HUES64 (cell line): ENCODE measurements around the gene TIGIT.

Experiments used
- H3K27ac ChIP-seq: 2 replicates; pipeline ENCODE4 v1.7.0; 2013; ENCODE audit warnings: low read depth, low read length, inconsistent platforms
- H3K27me3 ChIP-seq: 2 replicates; pipeline ENCODE4 v1.6.1; 2013; ENCODE audit warnings: mild to moderate bottlenecking, low read length; ENCODE audit not compliant: insufficient read depth
- H3K36me3 ChIP-seq: 2 replicates; pipeline ENCODE4 v1.6.1; 2013; ENCODE audit warnings: mild to moderate bottlenecking, low read length; ENCODE audit not compliant: insufficient read depth
- H3K4me1 ChIP-seq: 2 replicates; pipeline ENCODE4 v1.6.1; 2013; ENCODE audit warnings: mild to moderate bottlenecking, low read length, moderate library complexity; ENCODE audit not compliant: insufficient read depth
- H3K4me3 ChIP-seq: 2 replicates; pipeline ENCODE4 v1.5.1; 2013; ENCODE audit warnings: mild to moderate bottlenecking, low read length, moderate library complexity
- H3K9ac ChIP-seq: 2 replicates; pipeline ENCODE4 v1.6.1; 2013; ENCODE audit warnings: mild to moderate bottlenecking, low read depth, low read length
- H3K9me3 ChIP-seq: 2 replicates; pipeline ENCODE4 v1.6.1; 2013; ENCODE audit warnings: low read depth, low read length; ENCODE audit not compliant: insufficient read depth
- WGBS: fragments of 150-250, 120-280 bp; methylation state at CpG from one replicate; pipeline ENCODE4 v1.1.7; 2013; ENCODE audit warnings: missing lambda C conversion rate; 5-methylcytosine and 5-hydroxymethylcytosine counted together

The TIGIT gene

GRCh38 chr3:114351822-114352145 is 58.0 kb downstream of the TIGIT start:
- Histone ChIP-seq H3K9ac (no peak overlapping the region; the same call in 1 of the 2 replicates), H3K4me1 (peaks cover 20% of the 10 kb centered on the region), H3K27me3 (no peaks in the 10 kb centered on the region), H3K4me3 (no peak overlapping the region), H3K36me3 (no peaks in the 10 kb centered on the region), H3K9me3 (no peaks in the 10 kb centered on the region), H3K27ac (no peak overlapping the region)
- 98% methylated on average over 9 of the region's 9 CpGs for WGBS

- no peak overlapping the region; the same call in 1 of the 2 replicates for H3K4me3 ChIP-seq
- H3K27ac ChIP-seq = peak overlapping the region; percentile 63
- no peaks in the 10 kb centered on the region for H3K9me3 ChIP-seq
- no peaks in the 10 kb centered on the region for H3K27me3 ChIP-seq
- peaks cover 43% of the 10 kb centered on the region for H3K4me1 ChIP-seq
- H3K9ac ChIP-seq = peak overlapping the region; percentile 37; the same call in 1 of the 2 replicates
- H3K36me3 ChIP-seq = no peaks in the 10 kb centered on the region
Observed at GRCh38 chr3:114355653-114356052, 61.8 kb downstream of the TIGIT start.

- H3K9me3 ChIP-seq = no peaks in the 10 kb centered on the region
- peaks cover 43% of the 10 kb centered on the region for H3K4me1 ChIP-seq
- peak overlapping the region; percentile 67 for H3K27ac ChIP-seq
- no peaks in the 10 kb centered on the region for H3K36me3 ChIP-seq
- H3K4me3 ChIP-seq = peak overlapping the region; percentile 9; the same call in 1 of the 2 replicates
- H3K9ac ChIP-seq = peak overlapping the region; percentile 37; the same call in 1 of the 2 replicates
- WGBS = 6% methylated on average over 4 of the region's 4 CpGs
- no peaks in the 10 kb centered on the region for H3K27me3 ChIP-seq
Observed at GRCh38 chr3:114356066-114356465, 62.2 kb downstream of the TIGIT start.

GRCh38 chr3:114356525-114356924 is 62.7 kb downstream of the TIGIT start:
- H3K4me1 ChIP-seq = peaks cover 43% of the 10 kb centered on the region
- H3K9ac ChIP-seq = no peak overlapping the region
- no peaks in the 10 kb centered on the region for H3K36me3 ChIP-seq
- H3K9me3 ChIP-seq = no peaks in the 10 kb centered on the region
- 52% methylated on average over 1 of the region's 1 CpG for WGBS
- peak overlapping the region; percentile 67; the same call in 1 of the 2 replicates for H3K27ac ChIP-seq
- H3K4me3 ChIP-seq = 0 out of 2 replicates have a peak overlapping the region, but pooled peaks have one; percentile 9
- no peaks in the 10 kb centered on the region for H3K27me3 ChIP-seq
